Vagina (tissue), 2 donors: Measurements from ENCODE around the gene HSBP1L1. TPM values are rescaled to one million over a fixed set of nuclear protein-coding genes. Genes with fewer than 3 reads are reported as not detected.

Source experiments
- DNase-seq, 2 donors: peaks; one replicate each; pipeline ENCODE4 v3.0.0-alpha.2; 2017; ENCODE audit errors: extremely low spot score in 2 of 2
- H3K27ac ChIP-seq: fragments of 200-600 bp; sonication (generic); one replicate; pipeline ENCODE4 v1.5.1; 2019
- H3K27me3 ChIP-seq: fragments of 200-600 bp; sonication (generic); one replicate; pipeline ENCODE4 v1.5.1; 2019
- H3K36me3 ChIP-seq, 2 donors: fragments of 200-600 bp; sonication (generic); one replicate each; pipeline ENCODE4 v1.5.1; 2017 to 2019
- H3K4me1 ChIP-seq: fragments of 200-600 bp; sonication (generic); one replicate; pipeline ENCODE4 v1.5.1; 2019
- H3K4me3 ChIP-seq, 2 donors: fragments of 200-600 bp; sonication (generic); 1 replicate in 1 of 2; 2 replicates in 1 of 2; pipeline ENCODE4 v1.5.1; 2016 to 2019
- H3K9me3 ChIP-seq: fragments of 200-600 bp; sonication (generic); one replicate; pipeline ENCODE4 v1.5.1; 2019
- CTCF ChIP-seq, 3 experiments: fragments of 450-650 bp in 2 of 3; fragments of 200-600 bp in 1 of 3; sonication (generic) in 1 of 3; IDR thresholded peaks; one replicate each; pipeline ENCODE4 v1.5.1; 2017 to 2019; ENCODE audit warnings: antibody characterized with exemption in 3 of 3, mild to moderate bottlenecking in 2 of 3, moderate library complexity in 2 of 3
- POLR2A ChIP-seq, 2 donors: fragments of 450-650 bp; IDR thresholded peaks; one replicate each; pipeline ENCODE4 v1.6.1; 2017; ENCODE audit warnings: antibody characterized with exemption in 2 of 2, mild to moderate bottlenecking in 2 of 2, moderate library complexity in 2 of 2
- POLR2AphosphoS5 ChIP-seq, 2 donors: sonication (generic); formaldehyde crosslinking; IDR thresholded peaks; one replicate each; pipeline ENCODE4 v1.9.0; 2017; ENCODE audit warnings: antibody characterized with exemption in 2 of 2, mild to moderate bottlenecking in 2 of 2, low read depth in 1 of 2; ENCODE audit not compliant: insufficient read depth in 1 of 2
- intact Hi-C: fragments of 100-400 bp; cut with DNase I; formaldehyde crosslinking; loops from one replicate; pipeline ENCODE4 v1.15.1; 2023
- total RNA-seq: library from RNA; depleted of rRNA; stranded (reverse); fragments of >200 nt; gene quantifications from one replicate; pipeline ENCODE4 v1.2.3, GENCODE V29; 2016

The HSBP1L1 gene
- total RNA-seq, 1 donor from 2014 or later, result 32.2 TPM

- DNase-seq, result peak in 1 of 2 donors; percentile 96
- Histone ChIP-seq H3K4me3 (no peak overlapping the region), H3K36me3 (no peaks in the 10 kb centered on the region), H3K9me3 (no peaks in the 10 kb centered on the region), H3K27ac (peak overlapping the region; percentile 75), H3K4me1 (peaks cover 32% of the 10 kb centered on the region), H3K27me3 (no peaks in the 10 kb centered on the region)
- intact Hi-C loops, result no loop called here
- TF ChIP-seq POLR2AphosphoS5 (IDR thresholded peaks at IDR 0.05; ENCODE audit: insufficient read depth in 1 of 2, low read depth in 1 of 2), result peak in 1 of 2 donors; percentile 32
- no peak for TF ChIP-seq CTCF (IDR thresholded peaks at IDR 0.05)
- TF ChIP-seq POLR2A (IDR thresholded peaks at IDR 0.05), result no peak
Measured at GRCh38 chr18:79962311-79962710, 2.1 kb upstream of the HSBP1L1 start.

- peak overlapping the region in 1 of 2 donors; percentile 74 for H3K4me3 ChIP-seq
- peaks cover 0 to 3% of the 10 kb centered on the region in 2 donors for H3K36me3 ChIP-seq
- no peaks in the 10 kb centered on the region for H3K9me3 ChIP-seq
- no peaks in the 10 kb centered on the region for H3K27me3 ChIP-seq
- H3K27ac ChIP-seq, result no peak overlapping the region
- intact Hi-C loops, result no loop called here
- no peak for TF ChIP-seq POLR2AphosphoS5 (IDR thresholded peaks at IDR 0.05; ENCODE audit: insufficient read depth in 1 of 2, low read depth in 1 of 2)
- TF ChIP-seq POLR2A (IDR thresholded peaks at IDR 0.05), result no peak
- no peak for TF ChIP-seq CTCF (IDR thresholded peaks at IDR 0.05)
- no peak for DNase-seq
- H3K4me1 ChIP-seq, result peaks cover 32% of the 10 kb centered on the region
Measured at GRCh38 chr18:79962835-79963657, 1.4 kb upstream of the HSBP1L1 start.

GRCh38 chr18:79963658-79964329, 649 bp upstream of the HSBP1L1 start:
- peak overlapping the region; percentile 82 for H3K27ac ChIP-seq
- peak in 1 of 2 donors; percentile 82 for DNase-seq
- TF ChIP-seq POLR2A (IDR thresholded peaks at IDR 0.05) (no peak), POLR2AphosphoS5 (IDR thresholded peaks at IDR 0.05; ENCODE audit: insufficient read depth in 1 of 2, low read depth in 1 of 2) (no peak)
- H3K27me3 ChIP-seq, result no peaks in the 10 kb centered on the region
- no peaks in the 10 kb centered on the region for H3K9me3 ChIP-seq
- peaks cover 32% of the 10 kb centered on the region for H3K4me1 ChIP-seq
- peak overlapping the region; percentile 63 to 74 for H3K4me3 ChIP-seq
- intact Hi-C loops, result no loop called here
- H3K36me3 ChIP-seq, result peaks cover 0 to 10% of the 10 kb centered on the region in 2 donors

- Histone ChIP-seq H3K36me3 (peaks cover 0 to 13% of the 10 kb centered on the region in 2 donors), H3K27me3 (no peaks in the 10 kb centered on the region), H3K4me3 (peak overlapping the region; percentile 63 to 74), H3K9me3 (no peaks in the 10 kb centered on the region), H3K27ac (peak overlapping the region; percentile 82), H3K4me1 (peaks cover 32% of the 10 kb centered on the region)
- TF ChIP-seq CTCF (IDR thresholded peaks at IDR 0.05) (no peak), POLR2AphosphoS5 (IDR thresholded peaks at IDR 0.05; ENCODE audit: insufficient read depth in 1 of 2, low read depth in 1 of 2) (no peak), POLR2A (IDR thresholded peaks at IDR 0.05) (no peak)
- peak in 1 of 2 donors; percentile 80 for DNase-seq
- intact Hi-C loops, result no loop called here
Measured at GRCh38 chr18:79965119-79965902, 868 bp downstream of the HSBP1L1 start.
